Keratinocyte (primary cell): ENCODE data around the gene GJD4.

ENCODE experiments used
- CTCF ChIP-seq, 3 experiments: IDR thresholded peaks in 1 of 3; conservative IDR thresholded peaks in 1 of 3; optimal IDR thresholded peaks in 1 of 3; 2 replicates in 2 of 3; 3 replicates in 1 of 3; pipeline versions ENCODE3 to v1.5.1; 2011; ENCODE audit warnings: low read length in 3 of 3, mild to moderate bottlenecking in 3 of 3, moderate library complexity in 2 of 3, control low read depth in 1 of 3, inconsistent platforms in 1 of 3; ENCODE audit not compliant: insufficient read depth in 2 of 3; ENCODE audit errors: extremely low read depth in 1 of 3
- EZH2 ChIP-seq: IDR thresholded peaks from one replicate; pipeline ENCODE4 v1.6.1; 2012; ENCODE audit warnings: inconsistent platforms, mild to moderate bottlenecking, low read length, moderate library complexity

DNA sequence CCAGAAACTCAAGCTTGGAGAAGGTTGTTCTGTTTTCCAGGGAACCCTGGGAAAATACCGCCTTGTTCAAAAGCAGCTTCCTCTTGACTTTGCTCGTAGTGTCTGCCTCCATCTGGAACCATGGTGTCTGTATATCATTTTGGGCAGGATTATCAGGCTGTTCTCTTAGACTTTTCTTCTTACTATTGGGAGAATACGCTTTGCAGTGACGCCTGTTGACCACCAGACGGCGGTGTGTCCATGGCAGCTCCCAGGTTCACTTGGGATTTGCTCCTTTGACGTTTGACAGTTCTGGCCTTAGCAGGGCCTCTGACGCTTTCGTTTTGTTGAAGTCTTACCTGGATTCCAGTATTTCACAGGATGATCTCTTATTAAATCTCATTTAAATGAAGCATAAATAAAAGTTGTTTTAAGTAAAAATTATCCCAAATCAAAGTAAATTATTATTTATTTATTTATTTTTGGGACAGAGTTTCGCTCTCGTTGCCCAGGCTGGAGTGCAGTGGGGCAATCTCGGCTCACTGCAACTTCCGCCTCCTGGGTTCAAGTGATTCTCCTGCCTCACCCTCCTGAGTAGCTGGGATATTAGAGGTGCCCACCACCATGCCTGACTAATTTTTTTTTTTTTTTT lies 41.8 kb upstream of the GJD4 start:
- TF ChIP-seq EZH2, result no peak
- peak; percentile 96 to 100 (median 99) for TF ChIP-seq CTCF (optimal IDR thresholded peaks at IDR 0.05 in 1 of 3, IDR thresholded peaks at IDR 0.05 in 1 of 3, conservative IDR thresholded peaks at IDR 0.05 in 1 of 3; ENCODE audit: extremely low read depth in 1 of 3, insufficient read depth in 2 of 3, low read length in 3 of 3)
